Prostate gland (tissue), 2 donors: ENCODE data around the gene ZNF567.

Experiments used
- CTCF ChIP-seq, 4 experiments: fragments of 200-600 bp in 2 of 4; fragments of 450-650 bp in 2 of 4; sonication (generic) in 2 of 4; IDR thresholded peaks; 1 replicate in 3 of 4; 2 replicates in 1 of 4; pipeline ENCODE4 v1.5.1; 2016 to 2019; ENCODE audit warnings: antibody characterized with exemption in 4 of 4, mild to moderate bottlenecking in 2 of 4, moderate library complexity in 2 of 4
- POLR2A ChIP-seq: fragments of 450-650 bp; IDR thresholded peaks from one replicate; pipeline ENCODE4 v1.6.1; 2016; ENCODE audit warnings: antibody characterized with exemption, mild to moderate bottlenecking

GRCh38 chr19:36709423-36709822 lies 22.0 kb downstream of the ZNF567 start:
- TF ChIP-seq CTCF (IDR thresholded peaks at IDR 0.05): no peak
- no peak for TF ChIP-seq POLR2A
